Stimulated activated CD8-positive, alpha-beta memory T cell treated with anti-CD3 and anti-CD28 coated beads, Interleukin-12 subunit alpha, Interleukin-12 subunit beta, amount 100 ng/mL, for 24 hours (primary cell): ENCODE results near the gene THSD4.

ENCODE experiments used
- DNase-seq: peaks from one replicate; pipeline ENCODE4 v3.0.0-alpha.2; 2020; ENCODE audit errors: extremely low read depth

THSD4 gene

GRCh38 chr15:71627188-71627587 lies 511.9 kb downstream of the THSD4 start:
- no peak for DNase-seq

GRCh38 chr15:71627604-71628003 lies 512.3 kb downstream of the THSD4 start:
- no peak for DNase-seq

- no peak for DNase-seq
Measured at GRCh38 chr15:71628988-71629770, 513.9 kb downstream of the THSD4 start.

DNA sequence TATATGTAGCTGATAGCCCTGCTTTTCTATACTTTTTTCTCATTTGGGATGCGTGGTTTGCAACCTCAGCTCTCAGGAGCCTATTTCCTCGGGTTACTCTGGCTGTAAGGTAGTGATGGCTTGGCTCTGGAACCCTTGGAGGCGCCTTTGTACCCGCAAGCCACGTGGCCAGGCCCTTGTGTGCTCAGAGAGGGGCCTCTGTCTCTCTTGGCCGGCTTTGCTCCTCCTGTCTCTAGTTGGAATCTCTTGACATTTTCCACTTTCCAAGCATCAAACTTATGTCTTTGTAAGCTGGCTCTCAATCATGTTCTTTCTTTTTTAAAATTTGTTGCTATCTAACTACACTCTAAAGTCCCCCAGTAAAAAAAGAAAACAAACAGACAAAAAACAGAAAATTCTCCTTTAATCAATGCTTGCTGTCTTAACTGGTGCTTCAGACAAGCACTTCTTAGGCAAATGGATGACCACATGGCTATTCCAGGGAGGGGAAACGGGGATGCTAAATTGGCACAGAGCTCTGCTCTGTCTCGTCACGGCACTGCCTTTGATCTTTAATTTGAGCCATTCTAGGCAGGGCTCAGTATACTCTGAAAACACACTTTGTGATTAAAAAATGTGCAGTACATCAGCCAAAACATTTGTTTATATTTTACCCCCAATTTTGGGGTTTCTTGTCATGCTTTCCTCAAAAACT lies 514.7 kb downstream of the THSD4 start:
- DNase-seq: no peak

DNA sequence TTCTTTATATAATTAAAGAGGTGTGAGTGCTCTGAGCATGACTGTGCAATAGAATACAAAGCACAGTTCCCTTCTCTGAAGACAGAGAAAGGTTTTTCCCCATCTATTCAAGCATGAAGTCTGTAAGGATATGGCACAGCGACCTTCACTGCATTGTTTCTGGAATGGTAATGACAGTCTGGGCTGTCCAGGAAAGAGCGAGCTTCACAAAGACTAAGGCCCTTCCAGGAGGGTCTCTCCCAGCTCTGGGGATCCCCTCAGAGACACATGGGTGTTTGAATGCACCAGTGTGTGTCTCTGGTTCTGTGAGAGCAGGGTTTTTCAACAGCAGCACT lies 515.2 kb downstream of the THSD4 start:
- no peak for DNase-seq

- DNase-seq: no peak
Measured at GRCh38 chr15:71632576-71633195, 517.4 kb downstream of the THSD4 start.

DNA sequence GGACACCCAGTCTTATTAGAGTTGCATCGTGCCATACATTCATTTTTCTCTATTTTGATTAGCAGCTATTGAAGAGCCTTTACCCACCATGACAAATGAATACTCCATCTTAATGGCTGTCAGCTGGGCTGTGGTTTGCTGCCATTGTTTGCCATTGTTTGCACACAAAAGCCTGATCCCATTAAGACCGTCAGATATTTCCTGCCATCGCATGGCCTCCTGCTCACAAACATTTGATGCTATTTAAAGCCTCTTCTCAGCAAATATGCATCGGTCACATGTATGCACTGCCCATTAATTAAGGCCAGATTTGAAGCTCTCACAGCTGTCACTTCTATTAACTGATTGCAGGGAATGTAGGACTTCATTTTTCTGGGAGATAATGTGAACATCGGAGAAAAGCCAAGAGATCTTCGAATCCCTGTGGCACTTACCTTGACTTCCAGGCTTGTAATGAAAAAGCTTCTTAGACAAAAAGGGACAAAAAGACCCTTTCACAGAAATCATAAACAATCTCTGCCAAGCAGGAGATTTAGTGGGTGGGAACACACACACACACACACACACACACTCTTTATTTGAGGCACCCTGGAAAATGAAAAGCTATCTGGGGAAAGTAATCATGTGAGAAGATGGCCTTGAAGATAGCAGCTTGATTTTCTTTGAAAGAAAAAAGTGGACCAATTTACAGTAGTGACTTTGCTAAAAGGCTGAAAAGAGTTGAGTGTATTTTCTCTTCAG lies 519.7 kb downstream of the THSD4 start:
- no peak for DNase-seq

DNA sequence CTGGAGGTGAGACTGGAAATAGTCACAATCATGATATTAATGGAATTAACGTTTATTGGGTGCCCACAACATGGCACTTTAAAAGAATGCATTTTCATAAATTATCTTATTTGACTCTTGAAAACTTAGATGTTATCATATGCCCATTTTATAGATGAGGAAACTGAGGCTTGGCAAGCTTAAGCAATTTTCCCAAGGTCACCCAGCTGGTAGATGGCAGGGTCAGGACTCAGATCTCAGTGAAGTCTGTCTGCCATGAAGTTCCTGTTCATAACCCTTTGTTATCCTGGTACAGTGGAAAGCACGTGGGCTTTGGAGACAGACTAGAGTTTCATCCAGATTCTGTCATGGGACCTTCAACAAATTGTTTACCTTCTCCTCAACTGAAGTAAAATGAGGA lies 520.5 kb downstream of the THSD4 start:
- no peak for DNase-seq

GRCh38 chr15:71638876-71639275 lies 523.6 kb downstream of the THSD4 start:
- DNase-seq: no peak

GRCh38 chr15:71639471-71639870 lies 524.2 kb downstream of the THSD4 start:
- DNase-seq: no peak

- DNase-seq: no peak
Measured at GRCh38 chr15:71643918-71644317, 528.6 kb downstream of the THSD4 start.

- DNase-seq: no peak
Measured at GRCh38 chr15:71646767-71647486, 531.7 kb downstream of the THSD4 start.

GRCh38 chr15:71647487-71647808 lies 532.2 kb downstream of the THSD4 start:
- DNase-seq: no peak

DNA sequence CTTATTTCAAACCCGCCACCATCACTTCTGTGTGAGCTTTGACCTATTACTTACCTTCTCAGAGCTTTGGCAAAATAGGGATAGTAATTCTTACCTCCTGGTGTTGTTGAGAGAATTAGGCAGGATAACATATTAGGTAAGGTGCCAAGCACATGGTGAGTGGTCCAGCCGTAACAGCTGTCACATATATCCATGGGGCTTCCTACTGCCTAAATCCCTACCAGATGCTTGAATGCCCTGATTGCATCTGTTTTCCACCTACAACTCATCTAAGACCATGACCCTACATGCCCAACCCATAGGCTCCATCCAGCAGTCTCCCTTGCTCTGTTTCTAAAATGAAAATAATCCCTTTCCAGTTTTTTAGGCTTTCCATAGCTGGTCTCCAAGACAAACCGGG lies 532.8 kb downstream of the THSD4 start:
- DNase-seq: no peak

GRCh38 chr15:71649894-71650293 lies 534.6 kb downstream of the THSD4 start:
- DNase-seq: no peak

GRCh38 chr15:71650603-71651002 lies 535.3 kb downstream of the THSD4 start:
- no peak for DNase-seq

- no peak for DNase-seq
Measured at GRCh38 chr15:71651750-71652186, 536.5 kb downstream of the THSD4 start.

DNA sequence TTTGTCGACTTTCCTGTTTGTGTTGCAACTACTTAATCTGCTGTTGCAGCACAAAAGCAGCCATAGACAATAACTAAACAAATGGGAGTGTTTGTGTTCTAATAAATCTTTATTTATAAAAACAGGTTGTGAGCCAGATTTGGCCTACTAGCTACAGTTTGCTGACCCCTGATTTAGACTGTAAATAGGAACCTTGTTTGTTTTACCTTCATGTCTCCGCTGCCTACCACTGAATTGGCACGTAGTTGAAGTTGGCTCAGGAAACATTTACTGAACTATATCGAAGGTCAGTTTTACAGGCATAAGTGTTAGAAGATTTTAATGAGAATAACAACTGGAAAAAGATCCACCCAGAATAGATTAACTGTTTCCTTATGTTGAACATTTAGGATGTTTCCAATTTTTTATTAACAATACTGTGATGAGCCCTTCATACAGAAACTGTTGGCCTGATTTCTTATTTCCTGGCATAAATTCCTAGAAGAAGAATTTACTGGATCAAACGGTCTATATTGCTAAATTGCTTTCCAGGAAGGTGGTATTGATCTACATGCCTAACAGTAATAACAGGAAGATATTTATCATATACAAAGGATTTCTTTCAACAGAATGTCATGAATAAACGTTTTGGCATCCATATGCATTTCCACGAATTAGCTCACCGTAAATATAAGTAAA lies 538.9 kb downstream of the THSD4 start:
- no peak for DNase-seq

DNA sequence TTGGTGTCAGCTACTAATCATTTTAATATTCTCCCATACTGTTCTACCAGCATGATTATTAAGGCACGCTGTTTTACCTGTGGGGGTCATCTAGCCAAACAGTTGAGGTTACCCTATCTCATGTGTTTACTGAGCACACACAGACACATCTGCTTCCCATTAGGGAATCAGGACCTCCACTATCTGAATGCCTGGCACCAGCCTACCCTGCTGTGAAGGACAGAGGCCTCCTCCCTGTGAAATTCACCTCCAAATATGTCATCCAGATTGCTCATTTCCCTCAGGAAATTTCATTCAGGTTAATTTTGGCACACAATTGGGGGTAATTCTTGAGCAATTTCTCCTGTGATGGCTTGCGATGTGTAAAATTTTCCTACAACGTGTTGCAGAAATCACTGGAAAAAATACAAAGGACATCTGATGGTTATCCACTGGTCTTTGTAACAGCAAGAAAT lies 539.5 kb downstream of the THSD4 start:
- no peak for DNase-seq

DNA sequence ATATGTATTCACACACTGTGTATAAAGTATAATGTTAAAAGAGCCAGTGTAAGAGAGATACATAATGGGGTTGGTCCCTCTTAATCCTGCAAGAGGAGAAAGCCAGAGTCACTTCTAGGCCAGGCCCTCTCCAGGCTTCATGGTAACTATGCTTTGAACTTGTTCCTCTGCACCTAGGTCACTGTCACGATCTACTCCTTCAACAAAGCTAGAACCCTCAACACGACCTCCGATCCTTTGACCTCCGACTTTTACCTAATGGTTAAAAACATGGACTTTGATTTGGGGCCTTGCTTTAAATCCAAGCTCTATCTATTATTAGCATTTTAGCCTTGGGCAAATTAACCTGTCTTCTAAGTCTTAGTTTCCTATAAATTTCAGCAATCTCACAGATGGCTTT lies 541.2 kb downstream of the THSD4 start:
- no peak for DNase-seq

DNA sequence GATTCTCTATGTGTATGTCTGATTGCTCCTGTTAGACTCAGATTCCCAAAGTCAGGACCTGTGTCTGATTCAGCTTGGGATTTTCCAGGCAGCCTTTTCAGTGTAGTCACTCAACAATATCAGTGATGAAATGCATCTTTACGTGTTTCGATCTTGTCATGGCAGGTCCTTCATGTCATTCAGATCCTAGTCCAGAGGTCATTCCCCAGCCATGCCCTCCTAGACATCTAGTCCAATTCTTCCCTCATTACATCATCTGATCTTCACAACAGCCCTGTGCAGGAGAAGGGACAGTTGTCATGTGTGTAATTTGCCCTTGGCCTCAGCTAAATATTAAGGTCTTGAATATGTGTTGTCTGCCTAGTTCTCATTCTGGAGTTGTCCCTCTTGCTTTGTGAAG lies 541.9 kb downstream of the THSD4 start:
- no peak for DNase-seq
